BE2C (cell line): ENCODE data around the gene SPPL3.

Source experiments
- DNase-seq: peaks from one replicate; pipeline ENCODE4 v3.0.0-alpha.2; 2020
- H3K27me3 ChIP-seq: fragments of 250-450 bp; sonication (Bioruptor Pico); 2 replicates; pipeline ENCODE4 v1.5.1; 2020; ENCODE audit warnings: mild to moderate bottlenecking
- H3K36me3 ChIP-seq: fragments of 250-450 bp; sonication (Bioruptor Pico); 2 replicates; pipeline ENCODE4 v1.5.1; 2020; ENCODE audit warnings: mild to moderate bottlenecking
- H3K4me1 ChIP-seq: fragments of 250-450 bp; sonication (Bioruptor Pico); 2 replicates; pipeline ENCODE4 v1.5.1; 2020
- H3K4me3 ChIP-seq: 2 replicates; pipeline ENCODE4 v1.5.1; 2011; ENCODE audit warnings: low read depth, low read length
- H3K9me3 ChIP-seq: fragments of 250-450 bp; sonication (Bioruptor Pico); 2 replicates; pipeline ENCODE4 v1.5.1; 2020
- TF ChIP-seq, protein P1 (sequence below): IDR thresholded peaks from 2 replicates; pipeline ENCODE4 v1.5.1; 2012; ENCODE audit warnings: mild to moderate bottlenecking, low read depth, low read length

SPPL3 gene

GRCh38 chr12:120820884-120821510 is 83.2 kb downstream of the SPPL3 start:
- Histone ChIP-seq H3K4me3 (no peak overlapping the region), H3K4me1 (no peaks in the 10 kb centered on the region; the same call in 1 of the 2 replicates), H3K9me3 (no peaks in the 10 kb centered on the region), H3K36me3 (no peaks in the 10 kb centered on the region), H3K27me3 (no peaks in the 10 kb centered on the region)
- TF ChIP-seq, protein P1, sequence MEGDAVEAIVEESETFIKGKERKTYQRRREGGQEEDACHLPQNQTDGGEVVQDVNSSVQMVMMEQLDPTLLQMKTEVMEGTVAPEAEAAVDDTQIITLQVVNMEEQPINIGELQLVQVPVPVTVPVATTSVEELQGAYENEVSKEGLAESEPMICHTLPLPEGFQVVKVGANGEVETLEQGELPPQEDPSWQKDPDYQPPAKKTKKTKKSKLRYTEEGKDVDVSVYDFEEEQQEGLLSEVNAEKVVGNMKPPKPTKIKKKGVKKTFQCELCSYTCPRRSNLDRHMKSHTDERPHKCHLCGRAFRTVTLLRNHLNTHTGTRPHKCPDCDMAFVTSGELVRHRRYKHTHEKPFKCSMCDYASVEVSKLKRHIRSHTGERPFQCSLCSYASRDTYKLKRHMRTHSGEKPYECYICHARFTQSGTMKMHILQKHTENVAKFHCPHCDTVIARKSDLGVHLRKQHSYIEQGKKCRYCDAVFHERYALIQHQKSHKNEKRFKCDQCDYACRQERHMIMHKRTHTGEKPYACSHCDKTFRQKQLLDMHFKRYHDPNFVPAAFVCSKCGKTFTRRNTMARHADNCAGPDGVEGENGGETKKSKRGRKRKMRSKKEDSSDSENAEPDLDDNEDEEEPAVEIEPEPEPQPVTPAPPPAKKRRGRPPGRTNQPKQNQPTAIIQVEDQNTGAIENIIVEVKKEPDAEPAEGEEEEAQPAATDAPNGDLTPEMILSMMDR = no peak
- DNase-seq = no peak

DNA sequence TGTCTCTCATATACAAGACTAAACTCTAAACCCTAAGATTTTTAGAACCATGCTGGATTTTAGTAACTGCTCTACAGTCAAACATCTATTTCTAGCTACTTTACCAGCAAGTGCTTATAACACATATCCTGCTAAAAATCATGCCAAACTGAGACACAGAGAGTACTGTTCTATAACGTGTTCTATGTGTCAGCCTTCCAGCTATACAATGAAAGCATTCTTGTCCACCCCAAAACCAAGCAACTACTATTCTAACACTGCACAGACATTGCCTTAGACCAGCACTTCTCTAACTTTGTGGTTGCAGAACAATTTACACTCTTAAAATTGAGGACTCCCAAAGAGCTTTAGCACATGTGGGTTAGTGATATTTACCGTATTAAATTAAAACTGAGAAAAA is 85.7 kb downstream of the SPPL3 start:
- DNase-seq = no peak
- TF ChIP-seq, protein P1 = no peak
- Histone ChIP-seq H3K9me3 (no peaks in the 10 kb centered on the region), H3K27me3 (no peaks in the 10 kb centered on the region), H3K4me1 (no peaks in the 10 kb centered on the region; the same call in 1 of the 2 replicates), H3K4me3 (no peak overlapping the region), H3K36me3 (no peaks in the 10 kb centered on the region)

DNA sequence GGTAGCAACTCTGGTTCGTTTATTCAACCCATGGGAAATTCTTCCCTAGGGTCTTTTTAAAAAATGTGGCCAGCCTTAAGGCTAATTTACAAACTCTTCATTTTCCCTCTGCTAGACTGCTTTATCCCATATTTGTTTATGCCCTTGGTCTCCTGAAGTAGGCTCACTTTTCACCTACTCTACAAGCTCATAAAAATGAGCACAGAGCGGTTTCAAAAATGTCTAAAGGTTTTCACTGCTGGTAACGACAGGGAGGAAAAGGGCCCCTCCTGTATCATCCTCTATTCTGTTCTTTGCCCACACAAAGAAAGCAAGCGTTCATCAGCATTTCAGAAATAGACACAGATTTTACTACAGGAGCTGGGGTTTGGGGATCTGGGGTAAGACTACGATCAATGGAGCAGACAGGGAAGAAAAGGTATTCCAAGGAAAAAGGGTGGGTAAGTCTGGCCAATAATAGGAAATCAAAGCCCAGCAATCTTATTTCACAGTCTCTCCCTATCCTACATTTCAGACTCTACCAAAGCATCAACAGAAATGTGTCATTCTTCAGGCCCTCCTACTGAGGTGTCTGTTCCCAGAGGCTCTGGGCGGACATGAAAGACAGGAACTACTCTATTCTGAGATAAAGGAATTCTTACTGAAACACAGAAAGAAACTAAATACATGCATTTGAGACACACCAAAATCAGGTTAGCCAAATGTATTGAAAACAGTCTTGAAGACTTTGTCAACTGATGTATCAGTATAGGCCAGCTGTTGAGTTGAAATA is 86.4 kb downstream of the SPPL3 start:
- H3K4me1 ChIP-seq = no peaks in the 10 kb centered on the region; the same call in 1 of the 2 replicates
- no peaks in the 10 kb centered on the region for H3K36me3 ChIP-seq
- TF ChIP-seq, protein P1 = no peak
- H3K27me3 ChIP-seq = no peaks in the 10 kb centered on the region
- DNase-seq = no peak
- H3K4me3 ChIP-seq = no peak overlapping the region
- no peaks in the 10 kb centered on the region for H3K9me3 ChIP-seq

GRCh38 chr12:120816363-120816762 is 87.8 kb downstream of the SPPL3 start:
- TF ChIP-seq, protein P1 = no peak

DNA sequence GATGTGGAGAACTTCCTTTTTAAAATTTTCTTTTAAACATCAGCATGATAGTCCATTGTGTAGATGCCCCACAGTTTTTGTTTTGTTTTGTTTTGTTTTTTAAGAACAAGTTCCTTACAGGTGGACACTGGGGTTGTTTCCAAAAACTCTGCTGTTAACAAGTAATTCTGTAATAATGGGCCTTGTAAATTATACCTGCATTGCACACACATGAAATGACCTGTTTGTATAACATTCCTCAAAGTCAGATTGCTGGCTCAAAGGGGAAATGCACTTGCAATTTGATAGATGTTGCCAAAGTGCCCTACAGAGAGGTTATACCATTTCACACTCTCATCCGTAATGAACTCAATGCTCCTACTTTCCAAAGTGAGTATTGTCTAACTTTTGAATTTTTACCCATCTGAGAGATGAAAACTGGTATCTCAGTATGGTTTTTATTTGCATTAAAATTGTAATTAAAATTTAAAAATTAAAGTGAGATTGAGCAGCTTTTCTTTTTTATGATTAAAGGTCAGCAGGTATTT is 89.2 kb downstream of the SPPL3 start:
- H3K36me3 ChIP-seq = no peaks in the 10 kb centered on the region; the same call in 1 of the 2 replicates
- no peaks in the 10 kb centered on the region for H3K27me3 ChIP-seq
- H3K4me1 ChIP-seq = no peaks in the 10 kb centered on the region
- no peaks in the 10 kb centered on the region for H3K9me3 ChIP-seq
- no peak overlapping the region for H3K4me3 ChIP-seq
- DNase-seq = no peak
- TF ChIP-seq, protein P1 = no peak

More at GRCh38 chr12:120816363-120816762, 87.8 kb downstream of the SPPL3 start:
- no peak for DNase-seq
- H3K36me3 ChIP-seq = no peaks in the 10 kb centered on the region
- no peaks in the 10 kb centered on the region for H3K4me1 ChIP-seq
- H3K4me3 ChIP-seq = no peak overlapping the region
- no peaks in the 10 kb centered on the region for H3K27me3 ChIP-seq
- no peaks in the 10 kb centered on the region for H3K9me3 ChIP-seq
